GM23248 (cell line): ENCODE data around the gene COL4A4.

Experiments used
- EZH2 ChIP-seq: fragments of 200-600 bp; sonication (generic); IDR thresholded peaks from 2 replicates; pipeline ENCODE4 v1.6.1; 2018; ENCODE audit warnings: antibody characterized with exemption, mild to moderate bottlenecking; ENCODE audit not compliant: insufficient read depth, poor library complexity, severe bottlenecking
- EZH2phosphoT487 ChIP-seq: fragments of 200-600 bp; sonication (generic); IDR thresholded peaks from 2 replicates; pipeline ENCODE4 v1.6.1; 2018; ENCODE audit warnings: antibody characterized with exemption, moderate library complexity, mild to moderate bottlenecking, low read depth; ENCODE audit not compliant: insufficient read depth

DNA sequence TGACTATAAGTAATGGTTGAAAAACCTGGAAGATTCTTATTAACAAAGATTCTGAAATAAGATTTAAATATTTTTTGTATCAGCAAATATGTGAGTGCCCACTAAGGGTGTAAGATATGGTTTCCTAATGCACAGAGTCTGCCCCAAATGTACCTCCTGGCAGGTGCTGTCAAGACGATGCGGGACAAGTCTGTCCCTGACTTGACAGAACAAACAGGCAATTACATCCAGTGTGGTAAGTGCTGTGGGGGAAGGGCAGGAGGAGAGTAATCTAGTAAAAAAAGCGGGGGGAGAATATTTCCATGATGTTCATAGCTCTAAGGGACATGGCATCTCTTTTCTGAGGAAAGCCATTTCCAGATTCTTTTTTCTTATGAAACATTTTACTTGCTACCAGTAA lies 127.5 kb downstream of the COL4A4 start:
- TF ChIP-seq EZH2 (no peak), EZH2phosphoT487 (no peak)
